ENCODE measurements around the gene TMEM43.

Gene TMEM43

GRCh38 chr3:14137004-14137403 lies 12.2 kb downstream of the TMEM43 start:
- no peak overlapping the region for H2BK15ac ChIP-seq (ENCODE audit: low read length)
- H3K27ac ChIP-seq (replicated peaks; ENCODE audit: low read length) = no peak overlapping the region
- no peaks in the 10 kb centered on the region for H3K4me1 ChIP-seq (ENCODE audit: control insufficient read depth in 2 of 2, insufficient read depth in 1 of 2, low read depth in 1 of 2, low read length in 2 of 2)
- H3K9me3 ChIP-seq (replicated peaks in 1 of 2; ENCODE audit: control insufficient read depth in 2 of 2, insufficient read depth in 1 of 2, low read depth in 1 of 2, low read length in 2 of 2) = no peaks in the 10 kb centered on the region
- H2AK5ac ChIP-seq (ENCODE audit: low read depth, low read length) = no peak overlapping the region
- no peak for DNase-seq (ENCODE audit: low spot score)
- H3K23ac ChIP-seq (ENCODE audit: low read depth, low read length, poor library complexity) = no peak overlapping the region
- peaks cover 32 to 100% of the 10 kb centered on the region in 2 donors for H3K36me3 ChIP-seq (replicated peaks in 1 of 2; ENCODE audit: control insufficient read depth in 2 of 2, insufficient read depth in 2 of 2, low read length in 2 of 2)
- no peak overlapping the region for H2BK120ac ChIP-seq (ENCODE audit: low read depth, low read length)
- H4K8ac ChIP-seq (ENCODE audit: low read depth, low read length) = no peak overlapping the region
- H3K14ac ChIP-seq (ENCODE audit: low read length) = no peak overlapping the region
- no peak overlapping the region for H2BK5ac ChIP-seq (ENCODE audit: low read length)
- H3K18ac ChIP-seq (ENCODE audit: low read length) = no peak overlapping the region
- no peak overlapping the region for H2AFZ ChIP-seq (ENCODE audit: low read length)
- no peak overlapping the region for H4K91ac ChIP-seq (ENCODE audit: low read depth, low read length, poor library complexity)
- H3K27me3 ChIP-seq (ENCODE audit: control insufficient read depth in 3 of 3, insufficient read depth in 3 of 3, low read depth in 1 of 3, low read length in 3 of 3) = no peaks in the 10 kb centered on the region
- H3K9ac ChIP-seq (ENCODE audit: low read depth, low read length, poor library complexity) = no peak overlapping the region
- no peak overlapping the region for H2BK12ac ChIP-seq (ENCODE audit: low read length)
- H3K4me2 ChIP-seq (ENCODE audit: insufficient read depth, low read length, poor library complexity, severe bottlenecking) = no peak overlapping the region
- WGBS, 2 donors (ENCODE audit: extremely low coverage in 2 of 2, insufficient read length in 2 of 2, insufficient replicate concordance in 1 of 2) = no CpG with 5 or more reads among the region's 3 CpGs
- no peak overlapping the region for H3K4me3 ChIP-seq (ENCODE audit: low read length in 2 of 2)
- no peak overlapping the region for H3K4ac ChIP-seq (ENCODE audit: low read length)
- no peaks in the 10 kb centered on the region for H3K79me1 ChIP-seq (ENCODE audit: low read depth, low read length)

DNA sequence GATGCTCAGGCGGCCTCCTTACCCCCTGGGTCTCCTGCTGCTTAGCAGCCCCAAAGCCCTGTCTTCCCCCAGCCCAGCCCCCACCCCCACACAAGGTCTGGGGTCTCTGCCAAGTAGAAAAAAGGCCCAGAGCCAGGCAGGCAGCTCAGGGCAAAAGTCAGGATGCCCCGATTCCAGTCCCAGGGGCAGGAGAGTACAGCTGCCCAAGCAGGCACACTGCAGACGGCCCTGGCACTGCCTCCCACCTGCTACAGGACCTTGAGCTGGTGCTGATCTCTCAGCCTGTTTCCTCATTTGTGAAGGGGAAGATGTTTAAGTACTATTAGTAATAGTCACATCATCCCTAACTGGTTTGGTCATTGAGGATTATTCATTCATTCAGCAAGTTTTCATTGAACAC lies 12.6 kb downstream of the TMEM43 start:
- no peak overlapping the region for H3K4ac ChIP-seq (ENCODE audit: low read length)
- H3K27me3 ChIP-seq (ENCODE audit: control insufficient read depth in 3 of 3, insufficient read depth in 3 of 3, low read depth in 1 of 3, low read length in 3 of 3) = no peaks in the 10 kb centered on the region
- H2BK15ac ChIP-seq (ENCODE audit: low read length) = no peak overlapping the region
- H3K23ac ChIP-seq (ENCODE audit: low read depth, low read length, poor library complexity) = no peak overlapping the region
- no peak overlapping the region for H2BK5ac ChIP-seq (ENCODE audit: low read length)
- H3K27ac ChIP-seq (replicated peaks; ENCODE audit: low read length) = no peak overlapping the region
- H3K4me1 ChIP-seq (ENCODE audit: control insufficient read depth in 2 of 2, insufficient read depth in 1 of 2, low read depth in 1 of 2, low read length in 2 of 2) = no peaks in the 10 kb centered on the region
- no peak overlapping the region for H2AK5ac ChIP-seq (ENCODE audit: low read depth, low read length)
- no peak overlapping the region for H3K4me2 ChIP-seq (ENCODE audit: insufficient read depth, low read length, poor library complexity, severe bottlenecking)
- no CpG with 5 or more reads among the region's 3 CpGs for WGBS, 2 donors (ENCODE audit: extremely low coverage in 2 of 2, insufficient read length in 2 of 2, insufficient replicate concordance in 1 of 2)
- H3K4me3 ChIP-seq (ENCODE audit: low read length in 2 of 2) = no peak overlapping the region
- no peak overlapping the region for H2BK120ac ChIP-seq (ENCODE audit: low read depth, low read length)
- no peak overlapping the region for H4K91ac ChIP-seq (ENCODE audit: low read depth, low read length, poor library complexity)
- no peak overlapping the region for H2AFZ ChIP-seq (ENCODE audit: low read length)
- no peak overlapping the region for H3K9ac ChIP-seq (ENCODE audit: low read depth, low read length, poor library complexity)
- H3K18ac ChIP-seq (ENCODE audit: low read length) = no peak overlapping the region
- peaks cover 29 to 100% of the 10 kb centered on the region in 2 donors for H3K36me3 ChIP-seq (replicated peaks in 1 of 2; ENCODE audit: control insufficient read depth in 2 of 2, insufficient read depth in 2 of 2, low read length in 2 of 2)
- H3K79me1 ChIP-seq (ENCODE audit: low read depth, low read length) = no peaks in the 10 kb centered on the region
- H3K14ac ChIP-seq (ENCODE audit: low read length) = no peak overlapping the region
- H2BK12ac ChIP-seq (ENCODE audit: low read length) = no peak overlapping the region
- H4K8ac ChIP-seq (ENCODE audit: low read depth, low read length) = no peak overlapping the region
- no peak for DNase-seq (ENCODE audit: low spot score)
- H3K9me3 ChIP-seq (replicated peaks in 1 of 2; ENCODE audit: control insufficient read depth in 2 of 2, insufficient read depth in 1 of 2, low read depth in 1 of 2, low read length in 2 of 2) = no peaks in the 10 kb centered on the region

DNA sequence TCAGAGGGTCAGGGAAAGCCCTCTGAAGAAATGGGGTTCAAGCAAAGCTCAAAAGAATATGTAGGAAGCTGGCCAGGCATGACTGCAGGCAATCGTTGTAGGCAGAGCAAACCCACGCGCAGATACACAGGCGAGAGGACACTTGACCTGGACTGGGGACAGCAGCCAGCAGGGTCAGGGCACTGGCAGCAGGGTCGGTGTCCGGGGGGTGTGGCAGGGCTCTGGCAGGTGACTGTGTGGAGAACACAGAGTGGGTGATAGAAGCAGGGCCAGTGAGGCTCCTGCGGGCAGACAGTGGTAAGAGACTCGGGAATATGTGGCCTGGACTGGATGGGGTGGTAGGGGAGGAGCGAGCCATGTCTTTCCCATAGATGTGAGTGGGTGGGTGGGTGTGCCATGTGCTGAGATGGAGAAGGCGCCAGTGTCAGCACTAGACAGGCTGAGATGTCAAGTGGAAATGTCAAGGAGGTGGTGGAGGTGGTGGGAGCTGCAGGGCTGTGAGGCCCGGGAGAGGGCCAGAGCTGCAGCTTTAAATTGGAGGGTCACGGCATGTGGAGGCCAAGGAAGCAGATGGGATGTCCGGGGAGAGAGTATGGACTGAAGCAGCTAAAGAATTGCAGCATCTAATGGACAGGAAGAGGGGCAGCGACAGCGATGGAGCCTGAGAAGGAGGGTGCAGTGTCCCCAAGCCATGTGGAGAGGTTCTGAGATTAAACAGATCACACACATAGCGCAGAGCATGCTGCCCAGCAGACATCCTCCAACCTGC lies 13.4 kb downstream of the TMEM43 start:
- Histone ChIP-seq H3K9ac (ENCODE audit: low read depth, low read length, poor library complexity) (no peak overlapping the region), H2AFZ (ENCODE audit: low read length) (no peak overlapping the region), H4K8ac (ENCODE audit: low read depth, low read length) (no peak overlapping the region), H3K4me2 (ENCODE audit: insufficient read depth, low read length, poor library complexity, severe bottlenecking) (no peak overlapping the region), H2AK5ac (ENCODE audit: low read depth, low read length) (no peak overlapping the region), H2BK120ac (ENCODE audit: low read depth, low read length) (no peak overlapping the region), H3K79me1 (ENCODE audit: low read depth, low read length) (no peaks in the 10 kb centered on the region), H3K14ac (ENCODE audit: low read length) (peak overlapping the region; percentile 25), H3K4me1 (ENCODE audit: control insufficient read depth in 2 of 2, insufficient read depth in 1 of 2, low read depth in 1 of 2, low read length in 2 of 2) (no peaks in the 10 kb centered on the region), H3K9me3 (replicated peaks in 1 of 2; ENCODE audit: control insufficient read depth in 2 of 2, insufficient read depth in 1 of 2, low read depth in 1 of 2, low read length in 2 of 2) (no peaks in the 10 kb centered on the region), H3K23ac (ENCODE audit: low read depth, low read length, poor library complexity) (peak overlapping the region; percentile 29), H2BK12ac (ENCODE audit: low read length) (no peak overlapping the region), H3K18ac (ENCODE audit: low read length) (no peak overlapping the region), H3K4ac (ENCODE audit: low read length) (no peak overlapping the region), H3K27ac (replicated peaks; ENCODE audit: low read length) (no peak overlapping the region), H4K91ac (ENCODE audit: low read depth, low read length, poor library complexity) (no peak overlapping the region), H3K36me3 (replicated peaks in 1 of 2; ENCODE audit: control insufficient read depth in 2 of 2, insufficient read depth in 2 of 2, low read length in 2 of 2) (peaks cover 23 to 100% of the 10 kb centered on the region in 2 donors), H2BK5ac (ENCODE audit: low read length) (no peak overlapping the region), H3K27me3 (ENCODE audit: control insufficient read depth in 3 of 3, insufficient read depth in 3 of 3, low read depth in 1 of 3, low read length in 3 of 3) (no peaks in the 10 kb centered on the region), H3K4me3 (ENCODE audit: low read length in 2 of 2) (no peak overlapping the region), H2BK15ac (ENCODE audit: low read length) (no peak overlapping the region)
- no CpG with 5 or more reads among the region's 16 CpGs for WGBS, 2 donors (ENCODE audit: extremely low coverage in 2 of 2, insufficient read length in 2 of 2, insufficient replicate concordance in 1 of 2)
- DNase-seq (ENCODE audit: low spot score) = no peak

DNA sequence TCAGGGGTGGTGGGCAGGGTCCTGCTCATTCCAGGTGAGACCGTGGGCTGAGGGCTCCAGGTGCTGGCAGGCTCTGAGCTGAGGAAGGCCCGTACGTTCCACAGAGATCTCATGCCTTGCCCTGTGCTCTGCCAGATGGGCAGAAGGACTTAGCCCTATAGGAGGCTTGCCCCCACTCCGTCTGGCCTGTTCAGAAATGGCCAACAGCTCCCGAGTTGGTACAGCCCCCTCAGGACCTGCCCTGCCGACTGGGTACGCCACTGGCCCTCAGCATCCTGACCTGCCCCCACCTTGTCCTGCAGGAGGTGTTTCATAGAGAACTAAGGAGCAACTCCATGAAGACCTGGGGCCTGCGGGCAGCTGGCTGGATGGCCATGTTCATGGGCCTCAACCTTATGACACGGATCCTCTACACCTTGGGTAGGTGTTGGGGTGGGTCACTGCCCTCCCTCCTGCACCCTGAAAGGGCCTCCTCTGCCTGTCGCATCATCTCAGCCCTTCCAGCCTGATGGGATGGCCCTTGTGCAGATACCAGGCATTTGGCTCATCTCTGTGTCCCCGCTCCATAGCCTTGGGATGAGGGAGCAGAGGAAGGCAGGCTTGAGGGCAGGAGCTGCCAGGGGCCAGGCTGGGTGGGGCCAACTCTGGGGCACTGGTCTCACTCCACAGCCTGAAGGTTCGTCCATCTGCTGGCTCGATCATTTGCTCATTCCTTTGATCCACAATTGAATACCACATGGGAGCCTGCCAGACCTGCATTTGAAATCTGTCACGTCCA lies 14.2 kb downstream of the TMEM43 start:
- H4K8ac ChIP-seq (ENCODE audit: low read depth, low read length) = no peak overlapping the region
- no peak overlapping the region for H2BK120ac ChIP-seq (ENCODE audit: low read depth, low read length)
- H3K14ac ChIP-seq (ENCODE audit: low read length) = no peak overlapping the region
- H3K9me3 ChIP-seq (replicated peaks in 1 of 2; ENCODE audit: control insufficient read depth in 2 of 2, insufficient read depth in 1 of 2, low read depth in 1 of 2, low read length in 2 of 2) = no peaks in the 10 kb centered on the region
- peak overlapping the region; percentile 18 for H2AK5ac ChIP-seq (ENCODE audit: low read depth, low read length)
- H2BK15ac ChIP-seq (ENCODE audit: low read length) = no peak overlapping the region
- peaks cover 19 to 97% of the 10 kb centered on the region in 2 donors for H3K36me3 ChIP-seq (replicated peaks in 1 of 2; ENCODE audit: control insufficient read depth in 2 of 2, insufficient read depth in 2 of 2, low read length in 2 of 2)
- H2BK12ac ChIP-seq (ENCODE audit: low read length) = peak overlapping the region; percentile 16
- no peak overlapping the region for H3K4ac ChIP-seq (ENCODE audit: low read length)
- no peak overlapping the region for H3K18ac ChIP-seq (ENCODE audit: low read length)
- no peak for DNase-seq (ENCODE audit: low spot score)
- no peak overlapping the region for H3K9ac ChIP-seq (ENCODE audit: low read depth, low read length, poor library complexity)
- H2AFZ ChIP-seq (ENCODE audit: low read length) = no peak overlapping the region
- H3K27me3 ChIP-seq (ENCODE audit: control insufficient read depth in 3 of 3, insufficient read depth in 3 of 3, low read depth in 1 of 3, low read length in 3 of 3) = no peaks in the 10 kb centered on the region
- H3K23ac ChIP-seq (ENCODE audit: low read depth, low read length, poor library complexity) = peak overlapping the region; percentile 29
- H3K27ac ChIP-seq (replicated peaks; ENCODE audit: low read length) = no peak overlapping the region
- H3K4me2 ChIP-seq (ENCODE audit: insufficient read depth, low read length, poor library complexity, severe bottlenecking) = no peak overlapping the region
- no CpG with 5 or more reads among the region's 14 CpGs for WGBS, 2 donors (ENCODE audit: extremely low coverage in 2 of 2, insufficient read length in 2 of 2, insufficient replicate concordance in 1 of 2)
- H3K79me1 ChIP-seq (ENCODE audit: low read depth, low read length) = no peaks in the 10 kb centered on the region
- H2BK5ac ChIP-seq (ENCODE audit: low read length) = no peak overlapping the region
- peaks cover 2 to 3% of the 10 kb centered on the region in 2 donors for H3K4me1 ChIP-seq (ENCODE audit: control insufficient read depth in 2 of 2, insufficient read depth in 1 of 2, low read depth in 1 of 2, low read length in 2 of 2)
- no peak overlapping the region for H4K91ac ChIP-seq (ENCODE audit: low read depth, low read length, poor library complexity)
- no peak overlapping the region for H3K4me3 ChIP-seq (ENCODE audit: low read length in 2 of 2)

Data from neuronal stem cell (in vitro differentiated cells).